NB4 (cell line): ENCODE data around the gene MSH3.

Experiments
- DNase-seq: peaks from one replicate; pipeline ENCODE4 v3.0.0; 2010; ENCODE audit warnings: low read depth
- H3K4me3 ChIP-seq: one replicate; pipeline ENCODE4 v1.5.1; 2011; ENCODE audit warnings: mild to moderate bottlenecking, low read depth, low read length, moderate library complexity
- CTCF ChIP-seq: IDR thresholded peaks from one replicate; pipeline ENCODE4 v1.5.1; 2012; ENCODE audit warnings: low read depth, low read length
- MAX ChIP-seq: IDR thresholded peaks from 2 replicates; pipeline ENCODE4 v1.6.1; 2011; ENCODE audit warnings: low read depth, low read length
- MYC ChIP-seq: IDR thresholded peaks from 2 replicates; pipeline ENCODE4 v1.6.1; 2011; ENCODE audit warnings: low read depth, low read length
- POLR2A ChIP-seq: IDR thresholded peaks from 2 replicates; pipeline ENCODE4 v1.6.1; 2011; ENCODE audit warnings: mild to moderate bottlenecking; ENCODE audit not compliant: insufficient read length; ENCODE audit errors: extremely low read depth

MSH3 gene

GRCh38 chr5:80715887-80716286, 61.4 kb downstream of the MSH3 start:
- no peak overlapping the region for H3K4me3 ChIP-seq
- TF ChIP-seq MAX: no peak
- no peak for TF ChIP-seq CTCF
- TF ChIP-seq MYC: no peak
- no peak for TF ChIP-seq POLR2A
- DNase-seq: no peak

GRCh38 chr5:80720181-80720580, 65.7 kb downstream of the MSH3 start:
- DNase-seq: no peak
- TF ChIP-seq CTCF (no peak), MAX (no peak)
- H3K4me3 ChIP-seq: no peak overlapping the region

GRCh38 chr5:80722916-80723315, 68.5 kb downstream of the MSH3 start:
- no peak for DNase-seq
- no peak for TF ChIP-seq MYC
- TF ChIP-seq POLR2A: no peak
- no peak for TF ChIP-seq MAX
- TF ChIP-seq CTCF: no peak
- no peak overlapping the region for H3K4me3 ChIP-seq

GRCh38 chr5:80725446-80725845, 71.0 kb downstream of the MSH3 start:
- no peak for DNase-seq
- TF ChIP-seq CTCF: no peak
- TF ChIP-seq MAX: no peak
- no peak for TF ChIP-seq MYC
- no peak for TF ChIP-seq POLR2A
- no peak overlapping the region for H3K4me3 ChIP-seq

- DNase-seq: no peak
- H3K4me3 ChIP-seq: no peak overlapping the region
- no peak for TF ChIP-seq MAX
- TF ChIP-seq CTCF: no peak
- TF ChIP-seq POLR2A: no peak
- no peak for TF ChIP-seq MYC
These were observed 82.3 kb downstream of the MSH3 start for GRCh38 chr5:80736730-80737129.

GRCh38 chr5:80738466-80738865, 84.0 kb downstream of the MSH3 start:
- no peak for TF ChIP-seq POLR2A
- no peak for TF ChIP-seq MYC
- TF ChIP-seq MAX: no peak
- no peak for TF ChIP-seq CTCF
- no peak for DNase-seq

More at GRCh38 chr5:80738466-80738865, 84.0 kb downstream of the MSH3 start:
- H3K4me3 ChIP-seq: no peak overlapping the region
